CD1c-positive myeloid dendritic cell (primary cell): ENCODE data around the gene ACAA2.
A peak's percentile ranks its signal among the peaks of the same experiment; 100 is the strongest.
"Not testable (repeated sequence)": the region's sequence is repeated elsewhere in the genome, so short reads cannot be mapped to it uniquely, and the experiment has no call there.

ENCODE experiments used
- DNase-seq: peaks from one replicate; pipeline ENCODE4 v3.0.0-alpha.2; 2016; ENCODE audit errors: extremely low spot score

Gene ACAA2

GRCh38 chr18:49844903-49845302, 31.6 kb upstream of the ACAA2 start:
- no peak for DNase-seq

GRCh38 chr18:49843778-49844625, 30.7 kb upstream of the ACAA2 start:
- DNase-seq: no peak

GRCh38 chr18:49843131-49843530, 29.8 kb upstream of the ACAA2 start:
- DNase-seq: no peak

GRCh38 chr18:49842656-49843055, 29.3 kb upstream of the ACAA2 start:
- no peak for DNase-seq

- DNase-seq: no peak
Observed at GRCh38 chr18:49841236-49842217, 28.2 kb upstream of the ACAA2 start.

GRCh38 chr18:49839012-49839411, 25.7 kb upstream of the ACAA2 start:
- no peak for DNase-seq

- DNase-seq: no peak
Observed at GRCh38 chr18:49838381-49838780, 25.0 kb upstream of the ACAA2 start.

GRCh38 chr18:49837889-49838288, 24.6 kb upstream of the ACAA2 start:
- DNase-seq: no peak

- not testable (repeated sequence) for DNase-seq
Observed at GRCh38 chr18:49837316-49837835, 24.0 kb upstream of the ACAA2 start.

GRCh38 chr18:49835405-49835804, 22.1 kb upstream of the ACAA2 start:
- DNase-seq: no peak

GRCh38 chr18:49834258-49834657, 20.9 kb upstream of the ACAA2 start:
- no peak for DNase-seq

- DNase-seq: no peak
Observed at GRCh38 chr18:49833814-49834213, 20.5 kb upstream of the ACAA2 start.

- DNase-seq: no peak
Observed at GRCh38 chr18:49832221-49832647, 18.9 kb upstream of the ACAA2 start.

- DNase-seq: no peak
Observed at GRCh38 chr18:49827996-49828395, 14.7 kb upstream of the ACAA2 start.

GRCh38 chr18:49819823-49820671, 6.7 kb upstream of the ACAA2 start:
- peak; percentile 34 for DNase-seq

GRCh38 chr18:49819071-49819662, 5.8 kb upstream of the ACAA2 start:
- DNase-seq: no peak

- no peak for DNase-seq
Observed at GRCh38 chr18:49817947-49818346, 4.6 kb upstream of the ACAA2 start.

- no peak for DNase-seq
Observed at GRCh38 chr18:49815927-49816326, 2.6 kb upstream of the ACAA2 start.

GRCh38 chr18:49814147-49814499, 790 bp upstream of the ACAA2 start:
- peak; percentile 54 for DNase-seq

GRCh38 chr18:49813069-49813318, 339 bp downstream of the ACAA2 start:
- peak; percentile 71 for DNase-seq

- no peak for DNase-seq
Observed at GRCh38 chr18:49812286-49813068, 856 bp downstream of the ACAA2 start.
